H7 (cell line): ENCODE results near the gene RBMS1. TPM values are rescaled to one million over a fixed set of nuclear protein-coding genes. Genes with fewer than 3 reads are reported as not detected.
"Not testable (repeated sequence)": the region's sequence is repeated elsewhere in the genome, so short reads cannot be mapped to it uniquely, and the experiment has no call there.

ENCODE experiments used
- DNase-seq: peaks from one replicate; pipeline ENCODE4 v3.0.0; 2012
- H3K27me3 ChIP-seq: 2 replicates; pipeline ENCODE4 v1.6.0; 2011; ENCODE audit warnings: mild to moderate bottlenecking, low read length; ENCODE audit not compliant: control insufficient read depth, insufficient read depth
- H3K36me3 ChIP-seq: replicated peaks from 2 replicates; pipeline ENCODE4 v1.5.1; 2011; ENCODE audit warnings: low read length; ENCODE audit not compliant: control insufficient read depth, insufficient read depth
- H3K4me3 ChIP-seq: 2 replicates; pipeline ENCODE4 v1.5.1; 2011; ENCODE audit warnings: low read depth, mild to moderate bottlenecking, control low read depth, low read length, moderate library complexity; ENCODE audit not compliant: insufficient read depth
- total RNA-seq: library from RNA; depleted of rRNA; stranded (reverse); fragments of >200 nt; shearing (Covaris generic); gene quantifications from 2 replicates; pipeline ENCODE4 v1.2.3, GENCODE V29; 2014

RBMS1 gene
- total RNA-seq, 1 experiment from 2014 or later, result 46.7 TPM

DNA sequence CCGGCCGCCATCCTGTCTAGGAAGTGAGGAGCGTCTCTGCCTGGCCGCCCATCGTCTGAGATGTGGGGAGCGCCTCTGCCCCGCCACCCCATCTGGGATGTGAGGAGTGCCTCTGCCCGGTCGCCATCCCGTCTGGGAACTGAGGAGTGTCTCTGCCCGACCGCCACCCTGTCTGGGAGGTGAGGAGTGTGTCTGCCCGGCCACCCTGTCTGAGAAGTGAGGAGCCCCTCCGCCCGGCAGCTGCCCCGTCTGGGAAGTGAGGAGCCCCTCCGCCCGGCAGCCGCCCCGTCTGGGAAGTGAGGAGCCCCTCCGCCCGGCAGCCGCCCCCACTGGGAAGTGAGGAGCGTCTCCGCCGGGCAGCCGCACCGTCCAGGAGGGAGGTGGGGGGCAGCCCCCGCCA lies 44.8 kb downstream of the RBMS1 start:
- DNase-seq, H3K4me3 ChIP-seq, H3K27me3 ChIP-seq, H3K36me3 ChIP-seq: not testable (repeated sequence)

DNA sequence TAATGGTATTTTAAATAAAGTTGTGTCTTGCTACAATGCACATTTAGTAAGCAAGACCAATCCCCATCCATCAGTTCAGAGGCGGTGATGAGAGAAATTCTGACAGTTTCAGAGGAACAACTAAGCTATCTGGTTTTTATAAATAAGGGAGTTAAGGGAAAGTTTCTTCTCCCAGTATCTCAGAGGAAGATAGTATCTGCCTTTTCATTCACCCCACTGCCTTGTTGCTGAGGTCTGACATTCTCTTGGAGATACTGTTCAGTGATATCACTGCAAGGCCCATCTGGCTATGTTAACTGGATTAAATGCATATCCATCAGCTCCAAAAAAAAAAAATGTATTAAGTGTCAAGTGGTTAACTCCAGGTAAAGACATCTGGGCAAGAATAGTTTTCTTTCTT lies 47.9 kb downstream of the RBMS1 start:
- H3K4me3 ChIP-seq, result no peak overlapping the region
- no peaks in the 10 kb centered on the region for H3K36me3 ChIP-seq
- DNase-seq, result no peak
- no peaks in the 10 kb centered on the region for H3K27me3 ChIP-seq

DNA sequence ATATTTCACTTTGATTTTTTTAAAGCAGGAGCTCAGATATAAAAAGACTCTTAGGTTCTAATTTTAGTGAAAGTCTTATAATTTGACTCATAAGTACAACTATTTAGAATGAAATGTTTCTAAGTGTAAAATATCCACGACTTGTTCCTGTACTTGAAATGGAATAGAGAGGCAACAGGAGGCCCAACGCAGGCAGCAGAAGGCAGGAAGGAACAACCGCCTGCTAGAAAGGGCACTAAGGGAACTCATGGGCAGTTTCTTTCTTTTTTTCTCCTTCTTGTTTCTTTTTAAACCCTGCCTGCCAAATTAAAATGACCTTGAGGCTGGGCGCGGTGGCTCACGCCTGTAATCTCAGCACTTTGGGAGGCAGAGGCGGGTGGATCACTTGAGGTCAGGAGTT lies 51.0 kb downstream of the RBMS1 start:
- Histone ChIP-seq H3K4me3 (no peak overlapping the region), H3K36me3 (no peaks in the 10 kb centered on the region), H3K27me3 (no peaks in the 10 kb centered on the region)
- DNase-seq, result no peak

DNA sequence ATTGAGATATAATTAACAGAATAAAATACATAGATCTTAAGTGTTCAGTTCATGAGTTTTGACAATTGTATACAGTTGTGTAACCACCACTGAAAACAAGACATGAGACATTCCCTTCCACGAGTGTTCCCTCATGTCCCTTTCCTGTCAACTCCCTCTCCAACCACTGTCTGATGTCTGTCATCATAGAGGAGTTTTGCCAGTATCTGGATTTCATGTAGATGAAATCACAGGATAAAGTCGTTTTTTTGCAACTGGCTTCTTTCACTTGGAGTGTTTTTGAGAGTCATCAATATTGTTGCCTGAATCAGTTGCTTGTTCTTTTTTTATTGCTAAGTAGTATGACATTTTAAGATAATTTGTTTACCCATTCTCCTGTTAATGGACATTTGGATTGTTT lies 52.7 kb downstream of the RBMS1 start:
- Histone ChIP-seq H3K4me3 (no peak overlapping the region), H3K27me3 (no peaks in the 10 kb centered on the region), H3K36me3 (no peaks in the 10 kb centered on the region)
- DNase-seq, result no peak

DNA sequence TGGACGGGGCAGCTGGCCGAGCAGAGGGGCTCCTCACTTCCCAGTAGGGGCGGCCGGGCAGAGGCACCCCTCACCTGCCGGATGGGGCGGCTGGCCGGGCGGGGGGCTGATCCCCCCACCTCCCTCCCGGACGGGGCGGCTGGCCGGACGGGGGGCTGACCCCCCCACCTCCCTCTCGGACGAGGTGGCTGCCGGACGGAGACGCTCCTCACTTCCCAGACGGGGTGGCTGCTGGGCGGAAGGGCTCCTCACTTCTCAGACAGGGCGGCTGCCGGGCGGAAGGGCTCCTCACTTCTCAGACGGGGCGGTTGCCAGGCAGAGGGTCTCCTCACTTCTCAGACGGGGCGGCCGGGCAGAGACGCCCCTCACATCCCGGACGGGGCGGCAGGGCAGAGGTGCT lies 54.6 kb downstream of the RBMS1 start:
- not testable (repeated sequence) for H3K4me3 ChIP-seq, H3K36me3 ChIP-seq, H3K27me3 ChIP-seq, DNase-seq

DNA sequence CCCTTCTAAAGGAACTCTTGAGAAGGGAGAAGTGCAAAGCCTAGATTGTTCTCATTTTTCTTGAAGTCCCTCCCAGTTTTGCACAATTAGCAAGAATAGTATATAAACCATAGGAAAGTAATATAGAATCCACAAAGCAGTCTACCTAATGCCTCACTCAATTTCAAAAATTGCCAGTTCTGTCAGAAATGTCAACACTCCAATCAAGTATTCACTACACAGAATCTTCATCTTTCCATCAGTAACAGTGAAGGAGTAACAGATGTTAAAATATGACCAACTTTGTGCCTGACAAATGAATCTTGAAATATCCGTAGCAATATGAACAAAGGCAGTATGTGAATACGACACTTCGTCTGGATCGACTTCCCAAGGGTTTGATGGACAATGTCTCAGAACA lies 56.3 kb downstream of the RBMS1 start:
- Histone ChIP-seq H3K27me3 (no peaks in the 10 kb centered on the region), H3K4me3 (no peak overlapping the region), H3K36me3 (no peaks in the 10 kb centered on the region)
- DNase-seq, result no peak

DNA sequence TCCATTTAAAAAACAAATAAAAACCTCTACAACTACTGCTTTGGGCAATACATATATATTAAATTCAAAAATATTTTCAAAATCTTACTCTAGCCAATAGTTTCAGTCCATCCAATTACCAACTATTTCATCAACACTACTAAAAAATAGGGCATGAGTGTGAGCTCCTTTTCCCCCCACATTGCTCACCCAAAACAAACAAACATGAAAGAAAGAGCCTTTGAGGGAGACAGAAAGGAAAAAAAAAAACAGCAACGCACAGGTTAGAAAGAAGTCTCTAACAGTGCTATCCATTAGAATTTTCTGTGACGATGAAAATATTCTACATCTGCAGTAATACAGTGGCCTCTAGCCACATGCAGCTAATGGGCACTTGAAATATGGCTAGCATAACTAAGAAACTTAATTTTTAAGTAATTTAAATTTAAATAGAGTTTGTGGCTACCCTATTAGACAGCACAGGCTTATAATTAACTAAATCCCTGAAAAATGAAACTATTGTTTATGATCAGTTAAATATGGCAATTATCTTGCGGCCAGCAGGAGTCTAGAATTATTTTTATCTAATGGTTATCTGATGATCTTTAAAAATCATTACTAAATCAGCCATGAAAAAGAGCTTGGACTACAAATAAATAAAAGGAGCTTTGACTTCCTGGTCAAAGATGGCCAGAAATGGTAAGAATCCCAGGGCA lies 59.2 kb downstream of the RBMS1 start:
- DNase-seq, result no peak
- H3K4me3 ChIP-seq, result no peak overlapping the region
- no peaks in the 10 kb centered on the region for H3K36me3 ChIP-seq
- H3K27me3 ChIP-seq, result no peaks in the 10 kb centered on the region

DNA sequence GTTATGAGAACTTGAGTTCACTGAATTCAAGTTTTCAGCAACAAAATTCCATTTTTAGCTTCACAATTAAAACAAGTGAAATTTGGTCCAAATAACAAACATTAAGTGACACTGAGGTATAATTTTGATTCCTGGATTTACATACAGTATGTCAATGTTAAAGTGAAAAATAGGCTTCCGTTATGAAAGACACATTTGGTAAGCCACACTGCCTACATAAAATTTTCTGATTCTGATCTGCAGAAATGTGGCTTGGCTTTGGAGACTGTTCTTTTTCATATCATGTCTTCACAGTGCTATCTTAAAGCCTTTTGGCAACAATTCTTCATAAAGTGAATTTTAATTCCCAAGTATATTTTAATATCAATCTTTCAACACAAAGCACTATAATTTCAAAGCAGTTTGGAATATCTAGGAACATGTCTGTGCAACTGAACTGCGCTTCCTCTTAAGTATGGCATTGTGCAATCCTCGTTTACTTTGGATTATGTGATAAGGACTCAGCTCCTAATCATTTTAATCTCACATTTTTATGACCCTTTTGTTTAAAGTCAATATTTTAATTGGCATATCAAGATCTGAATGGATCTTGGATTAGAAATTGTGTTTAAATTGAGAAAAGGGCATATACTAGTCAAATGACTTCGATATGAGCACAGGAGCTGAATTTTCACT lies 60.0 kb downstream of the RBMS1 start:
- Histone ChIP-seq H3K27me3 (no peaks in the 10 kb centered on the region), H3K4me3 (no peak overlapping the region), H3K36me3 (no peaks in the 10 kb centered on the region)
- DNase-seq, result no peak

DNA sequence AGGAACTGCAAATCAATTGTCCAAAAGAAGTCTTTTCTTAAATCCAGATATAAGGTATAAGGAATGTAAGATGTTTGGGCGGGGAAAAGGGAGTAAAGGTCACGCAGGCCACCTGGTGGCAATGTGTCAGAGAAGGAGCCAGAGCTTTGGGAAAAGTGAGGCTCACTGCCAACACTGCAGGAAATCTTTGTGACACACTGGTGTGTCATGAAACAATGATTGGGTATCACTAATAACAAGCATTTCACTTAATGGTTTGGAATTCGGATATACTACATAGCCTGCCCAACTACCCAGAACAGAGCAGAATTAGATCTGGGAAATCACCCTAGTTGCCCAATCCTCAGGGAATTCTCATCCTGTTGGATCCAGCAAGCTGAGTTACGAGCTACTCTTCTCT lies 61.0 kb downstream of the RBMS1 start:
- DNase-seq, result no peak
- Histone ChIP-seq H3K27me3 (no peaks in the 10 kb centered on the region), H3K4me3 (no peak overlapping the region), H3K36me3 (no peaks in the 10 kb centered on the region)

DNA sequence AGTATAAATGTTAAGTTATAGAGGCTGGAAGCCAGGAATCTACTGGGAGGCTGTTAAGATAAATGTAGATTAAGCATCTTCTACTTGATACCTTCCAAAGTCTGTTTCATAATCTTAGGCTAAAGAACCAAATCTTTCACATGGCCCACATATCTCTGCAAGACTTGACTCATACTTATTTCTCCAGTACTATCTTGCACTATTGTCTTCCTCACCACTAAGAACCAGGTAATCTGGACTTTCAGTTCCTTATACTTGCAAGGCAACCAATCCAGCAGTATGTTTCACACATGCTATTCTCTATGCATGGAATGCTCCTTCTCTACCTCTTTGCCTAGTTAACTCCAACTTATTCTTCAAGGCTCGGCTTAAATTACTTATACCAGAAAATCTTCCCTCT lies 62.2 kb downstream of the RBMS1 start:
- no peak overlapping the region for H3K4me3 ChIP-seq
- no peak for DNase-seq
- H3K36me3 ChIP-seq, result no peaks in the 10 kb centered on the region
- H3K27me3 ChIP-seq, result no peaks in the 10 kb centered on the region

DNA sequence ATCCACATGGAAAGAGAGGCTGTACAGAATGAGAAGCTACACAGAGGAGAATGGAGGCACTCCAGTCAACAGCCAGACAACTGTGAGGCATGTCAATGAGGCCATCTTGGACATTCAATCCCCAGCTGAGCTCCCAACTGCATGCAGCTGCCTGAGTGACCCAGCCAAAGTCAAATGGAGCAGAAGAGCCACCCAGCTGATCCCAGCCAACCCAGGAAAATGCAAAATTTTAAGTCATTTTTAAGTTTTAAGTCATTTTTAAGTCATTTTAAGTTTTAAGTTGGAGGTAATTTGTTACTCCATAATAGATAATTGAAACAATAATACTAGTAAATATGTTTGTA lies 63.6 kb downstream of the RBMS1 start:
- DNase-seq, result no peak
- Histone ChIP-seq H3K36me3 (no peaks in the 10 kb centered on the region), H3K4me3 (no peak overlapping the region), H3K27me3 (no peaks in the 10 kb centered on the region)

DNA sequence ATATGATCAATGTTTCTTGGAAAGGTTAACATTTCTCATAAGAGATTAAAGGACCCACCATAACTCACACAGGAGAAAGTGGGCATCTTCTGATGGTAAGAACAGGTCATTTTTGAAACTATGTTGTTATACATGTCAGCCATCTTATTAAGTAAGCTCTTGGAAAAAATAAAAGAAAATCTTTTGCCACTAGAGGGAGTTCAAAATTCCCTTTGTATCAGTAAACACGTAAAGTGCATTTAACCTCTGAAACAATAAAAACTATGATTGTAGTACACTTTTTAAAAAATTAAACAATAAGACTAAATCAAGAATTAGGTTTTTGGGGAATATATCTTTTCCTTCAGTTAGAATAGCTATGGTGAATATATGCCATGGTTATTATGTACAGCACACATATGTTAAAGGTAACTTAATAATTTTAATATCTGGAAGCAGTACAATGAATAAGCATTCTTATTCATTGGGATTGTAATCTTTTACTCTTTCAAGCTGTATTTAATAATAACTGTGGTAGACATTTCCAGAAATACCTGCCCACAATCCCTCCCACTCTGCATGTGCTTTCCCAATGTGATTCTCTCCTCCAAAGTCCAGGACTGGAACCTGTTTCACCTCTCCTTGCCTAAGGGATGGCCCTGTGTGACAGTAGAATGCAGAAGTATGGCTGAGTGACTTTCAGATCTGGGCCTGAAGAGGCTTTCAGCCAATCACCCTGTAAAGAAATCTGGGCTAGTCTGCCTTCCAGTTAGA lies 64.2 kb downstream of the RBMS1 start:
- Histone ChIP-seq H3K27me3 (no peaks in the 10 kb centered on the region), H3K36me3 (no peaks in the 10 kb centered on the region), H3K4me3 (no peak overlapping the region)
- DNase-seq, result no peak

DNA sequence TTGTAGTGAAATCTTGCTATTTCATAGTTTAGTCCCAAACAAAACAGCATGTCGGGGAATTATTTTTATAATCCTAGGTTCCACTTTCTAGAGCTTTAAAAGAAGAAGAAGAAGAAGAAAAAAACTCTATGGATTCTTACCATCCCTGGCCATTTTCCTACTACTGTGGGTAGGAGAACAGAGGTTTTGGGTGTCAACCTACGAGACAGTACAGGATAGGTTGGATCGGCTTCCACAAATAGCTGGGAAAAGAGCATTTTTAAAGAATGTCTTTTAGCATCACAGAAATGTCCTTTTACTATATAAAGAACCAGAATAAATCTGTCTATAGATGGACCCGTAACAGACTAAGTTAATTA lies 65.2 kb downstream of the RBMS1 start:
- no peaks in the 10 kb centered on the region for H3K36me3 ChIP-seq
- no peak overlapping the region for H3K4me3 ChIP-seq
- no peaks in the 10 kb centered on the region for H3K27me3 ChIP-seq
- no peak for DNase-seq

DNA sequence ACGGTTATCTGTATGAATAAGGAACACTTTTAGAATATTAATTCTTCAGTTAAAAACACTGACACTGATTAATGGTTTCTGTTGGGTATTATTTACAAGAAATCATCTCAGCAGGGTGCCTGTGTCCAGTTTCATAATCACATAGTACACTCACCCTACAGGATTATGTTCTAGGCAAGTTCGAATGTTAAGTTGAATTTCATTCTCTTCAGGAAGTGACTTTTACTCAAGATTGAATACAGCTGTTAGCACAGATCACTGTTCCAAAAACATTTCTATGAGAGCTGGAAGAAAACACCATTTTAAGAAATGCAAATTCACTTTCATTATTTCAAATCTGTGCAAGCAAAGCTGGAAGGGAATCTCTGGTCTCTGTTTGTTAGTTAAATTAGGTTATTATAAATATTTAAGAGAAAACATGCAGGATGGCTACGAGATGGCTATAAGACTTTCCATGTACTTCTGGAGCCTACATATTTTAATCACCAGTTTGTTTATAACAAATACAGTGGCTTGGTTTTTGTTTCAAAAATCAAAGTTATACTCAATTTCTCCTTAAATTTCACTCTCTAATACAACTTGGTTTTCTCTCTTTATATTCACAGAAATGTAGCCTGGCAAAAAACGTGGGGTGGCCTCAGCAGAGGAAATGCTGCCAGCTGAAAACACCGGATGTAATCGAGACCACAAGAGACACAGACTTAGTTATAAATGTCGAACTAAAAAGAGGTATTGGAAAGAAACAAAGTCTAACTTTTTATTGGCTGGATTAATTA lies 65.8 kb downstream of the RBMS1 start:
- H3K27me3 ChIP-seq, result no peaks in the 10 kb centered on the region
- no peak for DNase-seq
- H3K36me3 ChIP-seq, result no peaks in the 10 kb centered on the region
- no peak overlapping the region for H3K4me3 ChIP-seq

DNA sequence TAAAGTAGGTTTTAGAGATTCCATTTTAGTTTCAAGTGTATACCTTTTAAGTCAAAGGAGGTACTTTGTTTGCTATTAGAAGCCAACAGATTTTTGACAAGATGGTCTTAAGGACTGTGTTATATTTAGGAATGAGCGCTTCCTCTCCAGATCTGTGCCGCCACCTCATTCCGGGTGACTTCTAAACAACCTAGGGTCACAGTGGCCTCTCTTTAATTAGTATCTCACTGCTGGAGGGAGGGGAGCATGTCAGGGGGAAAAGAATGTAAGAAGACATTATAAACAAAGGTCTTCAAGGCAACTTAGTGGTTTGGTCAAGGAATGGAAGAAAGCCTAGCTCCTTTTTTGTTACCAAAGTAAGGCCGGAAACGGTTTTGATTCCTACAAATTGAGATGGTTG lies 67.0 kb downstream of the RBMS1 start:
- DNase-seq, result no peak
- H3K27me3 ChIP-seq, result no peaks in the 10 kb centered on the region
- H3K4me3 ChIP-seq, result no peak overlapping the region

More for the DNA sequence above, 67.0 kb downstream of the RBMS1 start:
- no peaks in the 10 kb centered on the region for H3K36me3 ChIP-seq
